ENCODE measurements around the gene KRT222. TPM values are rescaled to one million over a fixed set of nuclear protein-coding genes. Genes with fewer than 3 reads are reported as not detected.

The KRT222 gene
- polyA plus RNA-seq, 4 donors, result 1.2 to 5.1 (median 2.9) TPM

GRCh38 chr17:40697297-40697696 is 32.3 kb upstream of the KRT222 start:
- H3K4me3 ChIP-seq (ENCODE audit: low read depth in 1 of 3, low read length in 3 of 3), result no peak overlapping the region
- FAIRE-seq, result no peak
- 56 to 69% (median 68%) methylated on average over 7 of the region's 7 CpGs for WGBS, 3 donors

GRCh38 chr17:40696651-40697072 is 31.7 kb upstream of the KRT222 start:
- FAIRE-seq (no peak), DNase-seq (no peak)
- H3K4me1 ChIP-seq (ENCODE audit: control insufficient read depth in 3 of 3, insufficient read depth in 2 of 3, low read depth in 1 of 3, low read length in 2 of 3), result peaks cover 0 to 8% (median 0%) of the 10 kb centered on the region in 3 donors
- no peaks in the 10 kb centered on the region for H3K36me3 ChIP-seq (ENCODE audit: control insufficient read depth in 3 of 3, insufficient read depth in 2 of 3, low read depth in 1 of 3, low read length in 3 of 3)
- no peak overlapping the region for H3K27ac ChIP-seq (ENCODE audit: low read depth in 1 of 3, low read length in 2 of 3)
- H3K9me3 ChIP-seq (ENCODE audit: control insufficient read depth in 2 of 2, insufficient read depth in 1 of 2, low read depth in 1 of 2, low read length in 1 of 2), result no peaks in the 10 kb centered on the region
- no peak overlapping the region for H3K4me3 ChIP-seq (ENCODE audit: low read depth in 1 of 3, low read length in 3 of 3)
- 67 to 77% (median 72%) methylated on average over 3 of the region's 3 CpGs for WGBS, 3 donors
- H3K27me3 ChIP-seq (ENCODE audit: control insufficient read depth in 3 of 3, insufficient read depth in 3 of 3, low read length in 3 of 3), result peaks cover 0 to 2% (median 0%) of the 10 kb centered on the region in 3 donors

More at GRCh38 chr17:40697297-40697696, 32.3 kb upstream of the KRT222 start:
- no peaks in the 10 kb centered on the region for H3K36me3 ChIP-seq (ENCODE audit: control insufficient read depth in 3 of 3, insufficient read depth in 2 of 3, low read depth in 1 of 3, low read length in 3 of 3)
- no peak for DNase-seq
- no peaks in the 10 kb centered on the region for H3K9me3 ChIP-seq (ENCODE audit: control insufficient read depth in 2 of 2, insufficient read depth in 1 of 2, low read depth in 1 of 2, low read length in 1 of 2)
- peaks cover 0 to 8% (median 0%) of the 10 kb centered on the region in 3 donors for H3K4me1 ChIP-seq (ENCODE audit: control insufficient read depth in 3 of 3, insufficient read depth in 2 of 3, low read depth in 1 of 3, low read length in 2 of 3)
- no peak overlapping the region for H3K27ac ChIP-seq (ENCODE audit: low read depth in 1 of 3, low read length in 2 of 3)
- peaks cover 0 to 2% (median 0%) of the 10 kb centered on the region in 3 donors for H3K27me3 ChIP-seq (ENCODE audit: control insufficient read depth in 3 of 3, insufficient read depth in 3 of 3, low read length in 3 of 3)

DNA sequence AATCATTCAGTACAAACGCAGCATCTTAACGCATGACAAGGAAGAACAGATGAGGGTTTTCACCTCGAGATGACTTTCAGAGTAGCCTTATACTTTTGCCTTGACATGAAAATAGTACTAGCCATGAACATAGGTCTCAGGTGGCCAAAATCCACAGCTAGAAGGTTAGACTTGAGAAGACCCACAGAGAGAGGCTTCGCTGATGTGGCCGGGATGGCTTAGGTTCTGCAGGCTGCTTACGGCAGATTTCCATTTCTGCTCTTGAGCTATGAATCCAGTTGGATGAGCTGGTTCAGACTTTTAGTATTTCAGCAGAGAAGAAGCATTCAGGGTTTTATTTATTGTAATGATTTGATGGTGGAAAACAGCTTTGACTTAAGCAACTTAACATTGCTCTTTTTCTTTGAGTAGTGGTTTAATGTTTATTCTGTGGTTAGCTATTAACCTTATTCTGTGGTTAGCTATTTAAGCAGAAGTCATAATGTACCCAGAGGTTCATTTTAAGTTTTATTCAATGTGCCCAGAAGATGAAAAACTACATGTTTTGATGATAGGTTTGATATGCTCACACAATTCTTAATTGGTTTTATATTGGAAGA is 31.0 kb upstream of the KRT222 start:
- no peak for FAIRE-seq
- Histone ChIP-seq H3K27me3 (ENCODE audit: control insufficient read depth in 3 of 3, insufficient read depth in 3 of 3, low read length in 3 of 3) (peaks cover 0 to 2% (median 0%) of the 10 kb centered on the region in 3 donors), H3K27ac (ENCODE audit: low read depth in 1 of 3, low read length in 2 of 3) (no peak overlapping the region), H3K4me3 (ENCODE audit: low read depth in 1 of 3, low read length in 3 of 3) (no peak overlapping the region), H3K4me1 (ENCODE audit: control insufficient read depth in 3 of 3, insufficient read depth in 2 of 3, low read depth in 1 of 3, low read length in 2 of 3) (peaks cover 0 to 8% (median 0%) of the 10 kb centered on the region in 3 donors), H3K36me3 (ENCODE audit: control insufficient read depth in 3 of 3, insufficient read depth in 2 of 3, low read depth in 1 of 3, low read length in 3 of 3) (no peaks in the 10 kb centered on the region), H3K9me3 (ENCODE audit: control insufficient read depth in 2 of 2, insufficient read depth in 1 of 2, low read depth in 1 of 2, low read length in 1 of 2) (no peaks in the 10 kb centered on the region)
- no peak for DNase-seq
- WGBS, 3 donors, result 86 to 90% (median 89%) methylated on average over 6 of the region's 6 CpGs

DNA sequence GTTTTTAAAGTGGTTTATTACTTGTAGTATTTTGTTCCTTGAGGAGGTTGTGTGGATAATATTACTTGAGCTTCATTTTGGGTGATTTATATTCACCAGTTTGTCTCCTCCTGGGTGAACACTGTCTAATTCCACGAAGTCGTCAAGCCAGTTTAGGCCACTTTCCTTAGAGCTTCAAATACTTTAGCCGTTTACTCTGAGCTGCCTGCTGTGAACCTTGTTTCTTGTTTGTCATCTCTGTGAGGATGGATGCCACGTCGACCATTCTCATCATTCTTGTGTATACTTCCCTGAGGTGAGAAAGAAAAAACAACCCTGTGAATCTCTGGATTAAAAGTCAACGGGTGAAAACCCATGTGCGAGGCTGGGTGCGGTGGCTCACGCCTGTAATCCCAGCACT is 29.6 kb upstream of the KRT222 start:
- Histone ChIP-seq H3K36me3 (ENCODE audit: control insufficient read depth in 3 of 3, insufficient read depth in 2 of 3, low read depth in 1 of 3, low read length in 3 of 3) (no peaks in the 10 kb centered on the region), H3K4me1 (ENCODE audit: control insufficient read depth in 3 of 3, insufficient read depth in 2 of 3, low read depth in 1 of 3, low read length in 2 of 3) (peaks cover 0 to 8% (median 0%) of the 10 kb centered on the region in 3 donors), H3K27ac (ENCODE audit: low read depth in 1 of 3, low read length in 2 of 3) (no peak overlapping the region), H3K4me3 (ENCODE audit: low read depth in 1 of 3, low read length in 3 of 3) (no peak overlapping the region), H3K9me3 (ENCODE audit: control insufficient read depth in 2 of 2, insufficient read depth in 1 of 2, low read depth in 1 of 2, low read length in 1 of 2) (no peaks in the 10 kb centered on the region), H3K27me3 (ENCODE audit: control insufficient read depth in 3 of 3, insufficient read depth in 3 of 3, low read length in 3 of 3) (peaks cover 0 to 2% (median 0%) of the 10 kb centered on the region in 3 donors)
- 68 to 75% (median 70%) methylated on average over 9 of the region's 9 CpGs for WGBS, 3 donors
- FAIRE-seq (no peak), DNase-seq (no peak)

- Histone ChIP-seq H3K4me1 (ENCODE audit: control insufficient read depth in 3 of 3, insufficient read depth in 2 of 3, low read depth in 1 of 3, low read length in 2 of 3) (no peaks in the 10 kb centered on the region), H3K27ac (ENCODE audit: low read depth in 1 of 3, low read length in 2 of 3) (no peak overlapping the region), H3K36me3 (ENCODE audit: control insufficient read depth in 3 of 3, insufficient read depth in 2 of 3, low read depth in 1 of 3, low read length in 3 of 3) (no peaks in the 10 kb centered on the region), H3K9me3 (ENCODE audit: control insufficient read depth in 2 of 2, insufficient read depth in 1 of 2, low read depth in 1 of 2, low read length in 1 of 2) (no peaks in the 10 kb centered on the region), H3K4me3 (ENCODE audit: low read depth in 1 of 3, low read length in 3 of 3) (no peak overlapping the region), H3K27me3 (ENCODE audit: control insufficient read depth in 3 of 3, insufficient read depth in 3 of 3, low read length in 3 of 3) (no peaks in the 10 kb centered on the region)
- DNase-seq, result no peak
- 77 to 81% (median 79%) methylated on average over 5 of the region's 5 CpGs for WGBS, 3 donors
- no peak for FAIRE-seq
Measured at GRCh38 chr17:40687106-40687505, 22.1 kb upstream of the KRT222 start.

DNA sequence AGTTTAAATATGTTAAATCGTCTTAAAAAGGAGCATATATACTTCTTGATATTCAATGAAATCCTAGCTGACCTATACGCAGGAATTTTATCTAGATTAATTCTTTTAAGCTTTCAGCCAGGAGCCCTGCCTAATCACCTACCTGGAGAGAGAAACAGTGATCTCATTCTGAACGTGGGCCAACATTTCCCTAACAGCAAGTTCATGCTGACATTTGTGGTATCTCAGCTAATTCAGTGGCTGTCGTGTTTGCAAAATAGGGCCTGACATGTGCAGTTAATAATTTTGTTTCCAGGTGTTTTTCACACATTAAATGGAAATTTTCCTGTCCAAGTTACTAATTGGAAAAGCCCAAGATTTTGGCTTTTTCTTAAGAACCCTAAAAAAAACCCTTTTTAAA is 21.2 kb upstream of the KRT222 start:
- DNase-seq, result peak in 1 of 2 donors; percentile 54
- 18 to 53% (median 30%) methylated on average over 4 of the region's 4 CpGs for WGBS, 3 donors
- H3K36me3 ChIP-seq (ENCODE audit: control insufficient read depth in 3 of 3, insufficient read depth in 2 of 3, low read depth in 1 of 3, low read length in 3 of 3), result no peaks in the 10 kb centered on the region
- H3K27ac ChIP-seq (ENCODE audit: low read depth in 1 of 3, low read length in 2 of 3), result no peak overlapping the region
- H3K27me3 ChIP-seq (ENCODE audit: control insufficient read depth in 3 of 3, insufficient read depth in 3 of 3, low read length in 3 of 3), result no peaks in the 10 kb centered on the region
- no peaks in the 10 kb centered on the region for H3K9me3 ChIP-seq (ENCODE audit: control insufficient read depth in 2 of 2, insufficient read depth in 1 of 2, low read depth in 1 of 2, low read length in 1 of 2)
- FAIRE-seq, result no peak
- no peak overlapping the region for H3K4me3 ChIP-seq (ENCODE audit: low read depth in 1 of 3, low read length in 3 of 3)
- no peaks in the 10 kb centered on the region for H3K4me1 ChIP-seq (ENCODE audit: control insufficient read depth in 3 of 3, insufficient read depth in 2 of 3, low read depth in 1 of 3, low read length in 2 of 3)

- Histone ChIP-seq H3K9me3 (ENCODE audit: control insufficient read depth in 2 of 2, insufficient read depth in 1 of 2, low read depth in 1 of 2, low read length in 1 of 2) (no peaks in the 10 kb centered on the region), H3K36me3 (ENCODE audit: control insufficient read depth in 3 of 3, insufficient read depth in 2 of 3, low read depth in 1 of 3, low read length in 3 of 3) (no peaks in the 10 kb centered on the region), H3K4me3 (ENCODE audit: low read depth in 1 of 3, low read length in 3 of 3) (no peak overlapping the region), H3K4me1 (ENCODE audit: control insufficient read depth in 3 of 3, insufficient read depth in 2 of 3, low read depth in 1 of 3, low read length in 2 of 3) (no peaks in the 10 kb centered on the region), H3K27ac (ENCODE audit: low read depth in 1 of 3, low read length in 2 of 3) (no peak overlapping the region), H3K27me3 (ENCODE audit: control insufficient read depth in 3 of 3, insufficient read depth in 3 of 3, low read length in 3 of 3) (peaks cover 0 to 4% (median 4%) of the 10 kb centered on the region in 3 donors)
- FAIRE-seq, result no peak
- DNase-seq, result no peak
Measured at GRCh38 chr17:40680998-40681397, 16.0 kb upstream of the KRT222 start.

DNA sequence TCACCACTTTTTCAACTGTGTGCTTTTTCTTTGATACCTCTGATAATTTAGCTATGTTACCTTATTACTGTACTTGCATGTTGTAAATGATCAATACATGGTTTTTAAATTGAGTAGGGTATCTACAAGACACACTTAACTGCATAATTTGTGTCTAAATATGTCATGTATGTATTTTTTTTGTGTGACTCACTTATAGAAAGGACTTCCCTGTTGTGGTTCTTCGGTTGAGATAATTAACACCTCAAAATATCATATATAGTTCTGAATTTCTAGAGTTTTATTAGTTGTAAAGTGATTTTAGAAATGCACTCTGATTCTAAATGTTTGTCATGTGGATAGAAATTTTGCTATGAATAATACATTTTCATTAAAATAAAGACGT is 14.5 kb upstream of the KRT222 start:
- Histone ChIP-seq H3K36me3 (ENCODE audit: control insufficient read depth in 3 of 3, insufficient read depth in 2 of 3, low read depth in 1 of 3, low read length in 3 of 3) (no peaks in the 10 kb centered on the region), H3K9me3 (ENCODE audit: control insufficient read depth in 2 of 2, insufficient read depth in 1 of 2, low read depth in 1 of 2, low read length in 1 of 2) (no peaks in the 10 kb centered on the region), H3K4me1 (ENCODE audit: control insufficient read depth in 3 of 3, insufficient read depth in 2 of 3, low read depth in 1 of 3, low read length in 2 of 3) (no peaks in the 10 kb centered on the region), H3K27ac (ENCODE audit: low read depth in 1 of 3, low read length in 2 of 3) (no peak overlapping the region), H3K4me3 (ENCODE audit: low read depth in 1 of 3, low read length in 3 of 3) (no peak overlapping the region), H3K27me3 (ENCODE audit: control insufficient read depth in 3 of 3, insufficient read depth in 3 of 3, low read length in 3 of 3) (peaks cover 0 to 5% (median 4%) of the 10 kb centered on the region in 3 donors)
- 64 to 78% (median 76%) methylated on average over 2 of the region's 2 CpGs for WGBS, 3 donors
- DNase-seq, result no peak
- FAIRE-seq, result no peak
